B cell (primary cell): ENCODE measurements around the gene ITGA3.

ENCODE experiments used
- EZH2 ChIP-seq: IDR thresholded peaks from 2 replicates; pipeline ENCODE4 v1.6.1; 2012; ENCODE audit warnings: borderline replicate concordance, low read depth, mild to moderate bottlenecking, moderate library complexity, low read length; ENCODE audit not compliant: insufficient read depth, poor library complexity, severe bottlenecking
- TF ChIP-seq, protein P1 (sequence below): fragments of 200-600 bp; IDR thresholded peaks from one replicate; pipeline ENCODE4 v1.8.0; 2022; ENCODE audit warnings: antibody characterized with exemption, mild to moderate bottlenecking

DNA sequence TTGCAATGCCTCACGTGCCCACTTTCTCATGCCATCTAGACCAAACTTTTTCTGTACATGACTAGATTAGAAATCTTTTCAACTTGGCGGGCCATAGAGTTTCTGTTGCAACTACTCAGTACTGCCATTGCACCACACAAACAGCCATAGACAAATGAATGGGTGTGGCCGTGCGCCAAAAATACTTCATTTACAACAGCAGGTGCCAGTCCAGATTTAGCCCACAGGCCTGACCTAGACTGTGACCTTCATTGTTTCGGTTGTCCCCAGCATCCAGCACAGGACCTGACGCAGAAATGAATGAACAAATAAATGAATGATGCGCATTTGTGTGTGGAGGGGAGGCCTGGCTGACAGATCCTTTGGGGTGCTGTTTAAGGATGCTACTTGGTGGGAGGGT lies 24.9 kb downstream of the ITGA3 start:
- TF ChIP-seq EZH2 = no peak
- TF ChIP-seq, protein P1, sequence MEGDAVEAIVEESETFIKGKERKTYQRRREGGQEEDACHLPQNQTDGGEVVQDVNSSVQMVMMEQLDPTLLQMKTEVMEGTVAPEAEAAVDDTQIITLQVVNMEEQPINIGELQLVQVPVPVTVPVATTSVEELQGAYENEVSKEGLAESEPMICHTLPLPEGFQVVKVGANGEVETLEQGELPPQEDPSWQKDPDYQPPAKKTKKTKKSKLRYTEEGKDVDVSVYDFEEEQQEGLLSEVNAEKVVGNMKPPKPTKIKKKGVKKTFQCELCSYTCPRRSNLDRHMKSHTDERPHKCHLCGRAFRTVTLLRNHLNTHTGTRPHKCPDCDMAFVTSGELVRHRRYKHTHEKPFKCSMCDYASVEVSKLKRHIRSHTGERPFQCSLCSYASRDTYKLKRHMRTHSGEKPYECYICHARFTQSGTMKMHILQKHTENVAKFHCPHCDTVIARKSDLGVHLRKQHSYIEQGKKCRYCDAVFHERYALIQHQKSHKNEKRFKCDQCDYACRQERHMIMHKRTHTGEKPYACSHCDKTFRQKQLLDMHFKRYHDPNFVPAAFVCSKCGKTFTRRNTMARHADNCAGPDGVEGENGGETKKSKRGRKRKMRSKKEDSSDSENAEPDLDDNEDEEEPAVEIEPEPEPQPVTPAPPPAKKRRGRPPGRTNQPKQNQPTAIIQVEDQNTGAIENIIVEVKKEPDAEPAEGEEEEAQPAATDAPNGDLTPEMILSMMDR = no peak
